Activated T-cell treated with anti-CD3 and anti-CD28 coated beads, Interleukin-2, amount 50 U/mL, for 48 hours (primary cell): Measurements from ENCODE around the gene LSM7.
A peak's percentile ranks its signal among the peaks of the same experiment; 100 is the strongest.

Source experiments
- DNase-seq, 2 experiments: peaks; one replicate each; pipeline ENCODE4 v3.0.0-alpha.2; 2020

LSM7 gene

DNA sequence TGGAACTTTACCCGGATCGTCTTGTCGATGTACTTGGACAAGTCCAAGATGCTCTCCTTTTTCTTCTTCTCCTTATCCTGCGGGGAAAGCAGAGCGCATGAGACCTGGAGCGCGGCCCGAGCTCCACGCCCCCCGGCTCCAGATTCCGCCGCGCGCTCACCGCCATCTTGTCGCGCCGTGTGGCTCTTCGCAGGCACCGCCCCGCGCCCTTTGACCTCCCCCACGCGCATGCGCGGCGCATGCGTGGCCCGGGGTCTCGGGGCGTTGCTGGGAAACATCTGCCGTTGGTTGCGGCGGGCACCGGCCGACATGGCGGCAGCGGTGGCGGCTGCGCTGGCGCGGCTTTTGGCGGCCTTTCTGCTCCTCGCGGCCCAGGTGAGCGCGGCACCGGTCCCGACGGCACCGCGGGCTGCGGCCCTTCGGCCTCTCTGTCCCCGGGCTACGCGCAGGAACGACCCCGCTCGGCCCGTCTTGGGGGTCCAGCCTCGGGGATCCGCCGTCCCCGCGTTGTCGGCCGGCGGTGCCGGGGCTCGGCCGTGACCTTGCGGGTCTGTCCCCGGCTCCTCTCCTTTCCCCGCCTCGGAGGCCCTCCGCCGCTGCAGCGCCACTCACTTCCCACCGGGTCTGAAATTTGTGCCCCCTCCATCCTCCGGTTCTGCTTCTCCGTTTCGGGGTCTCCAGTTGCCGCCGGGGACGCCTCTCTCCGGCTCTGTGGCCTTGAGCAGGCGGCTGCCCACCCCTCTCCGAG is at the start of gene LSM7, which contains the start of gene SPPL2B:
Gene LSM7 (minus strand): TSS at position 186 of the 748 bp plus-strand sequence. CDS start 20 bp downstream, at position 166.
Gene SPPL2B (plus strand): TSS at position 284 of the 748 bp plus-strand sequence. CDS start 26 bp downstream, at position 310.
- DNase-seq = peak; percentile 94 to 95

DNA sequence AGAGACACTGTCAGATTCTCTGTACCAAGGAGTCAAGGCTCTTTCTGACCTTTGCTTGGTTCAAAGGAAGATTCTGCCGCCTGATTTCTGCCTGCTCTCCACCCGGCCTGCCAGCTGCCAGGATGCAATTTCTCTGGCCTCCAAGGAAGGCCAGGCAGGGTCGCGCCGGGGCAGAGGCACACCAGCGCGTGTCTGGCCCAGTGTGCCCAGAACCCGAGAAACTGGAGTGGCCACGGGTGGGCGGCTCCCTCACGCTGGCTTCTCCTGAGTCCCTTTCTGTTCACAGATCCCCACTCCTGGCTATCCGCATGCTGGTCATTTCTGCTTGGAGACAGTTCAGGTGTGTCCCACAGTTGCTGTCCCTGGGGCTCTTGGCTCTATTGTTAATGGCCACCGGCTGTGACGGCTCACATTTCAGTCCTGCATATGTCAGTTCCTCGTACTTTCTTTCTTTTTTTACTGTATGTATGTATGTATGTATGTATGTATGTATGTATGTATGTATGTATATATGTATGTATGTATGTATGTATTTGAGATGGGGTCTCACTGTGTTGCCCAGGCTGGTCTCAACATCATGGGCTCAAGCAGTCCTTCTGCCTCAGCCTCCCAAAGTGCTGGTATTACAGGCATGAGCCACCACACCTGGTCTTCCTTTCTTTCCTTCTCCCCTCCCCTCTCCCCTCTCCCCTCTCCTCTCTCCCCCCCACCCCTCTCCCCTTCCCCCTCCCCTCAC is 48.6 kb upstream of the LSM7 start:
- no peak for DNase-seq

GRCh38 chr19:2375353-2376121 is 47.2 kb upstream of the LSM7 start:
- DNase-seq = no peak

- DNase-seq = no peak
These were observed 46.4 kb upstream of the LSM7 start for GRCh38 chr19:2374808-2375207.

- no peak for DNase-seq
These were observed 43.8 kb upstream of the LSM7 start for GRCh38 chr19:2372076-2372612.

DNA sequence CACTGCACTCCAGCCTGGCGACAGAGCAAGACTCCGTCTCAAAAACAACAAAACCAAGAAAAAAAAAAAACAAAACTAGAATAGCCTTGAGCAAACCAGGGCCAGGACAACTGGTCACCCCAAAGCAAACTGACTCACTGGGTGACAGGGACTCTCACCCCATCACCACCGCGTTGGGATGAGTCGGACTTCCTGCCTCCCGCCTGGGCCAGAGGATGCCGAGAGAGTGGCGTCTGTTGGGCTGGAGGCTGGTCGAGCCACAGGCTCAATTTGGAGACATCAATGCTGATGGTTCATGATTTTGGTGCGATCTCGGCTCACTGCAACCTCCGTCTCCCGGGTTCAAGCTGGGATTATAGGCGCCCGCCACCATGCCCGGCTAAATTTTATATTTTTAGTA is 43.3 kb upstream of the LSM7 start:
- DNase-seq = no peak

DNA sequence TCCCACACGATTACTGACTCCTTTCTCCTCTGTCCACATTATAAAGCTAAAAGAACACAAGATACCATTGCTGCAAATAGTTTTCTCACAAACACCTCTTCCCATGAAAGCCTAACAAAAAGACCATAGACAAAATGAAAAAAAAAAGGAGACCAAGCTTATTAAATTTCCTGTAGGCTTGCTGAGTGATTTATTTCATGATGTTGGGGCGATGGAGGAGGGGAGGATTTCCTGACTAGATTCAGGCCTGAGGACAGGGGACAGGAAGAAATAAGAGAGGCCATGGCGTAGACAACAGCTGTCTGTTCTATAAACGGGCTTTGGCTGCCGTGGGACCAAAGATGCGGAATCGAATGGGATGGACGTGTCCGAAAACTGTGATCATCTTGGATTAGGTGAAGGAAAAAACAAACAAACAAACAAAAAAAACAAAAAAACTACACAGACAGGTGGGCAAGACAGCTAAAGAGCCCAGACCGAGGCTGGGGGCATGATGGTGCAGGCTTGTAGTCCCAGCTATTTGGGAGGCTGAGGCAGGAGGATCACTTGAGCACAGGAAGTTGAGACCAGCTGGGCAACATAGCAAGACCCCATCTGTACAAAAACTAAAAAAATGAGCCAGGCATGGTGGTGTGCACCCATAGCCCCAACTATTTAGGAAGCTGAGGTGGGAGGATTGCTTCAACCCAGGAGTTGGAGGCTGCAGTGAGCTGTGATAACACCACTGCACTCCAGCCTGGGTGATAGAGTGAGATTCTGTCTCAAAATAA is 37.0 kb upstream of the LSM7 start:
- DNase-seq = no peak

- no peak for DNase-seq
These were observed 35.0 kb upstream of the LSM7 start for GRCh38 chr19:2363419-2363818.

GRCh38 chr19:2362970-2363300 is 34.5 kb upstream of the LSM7 start:
- no peak for DNase-seq

DNA sequence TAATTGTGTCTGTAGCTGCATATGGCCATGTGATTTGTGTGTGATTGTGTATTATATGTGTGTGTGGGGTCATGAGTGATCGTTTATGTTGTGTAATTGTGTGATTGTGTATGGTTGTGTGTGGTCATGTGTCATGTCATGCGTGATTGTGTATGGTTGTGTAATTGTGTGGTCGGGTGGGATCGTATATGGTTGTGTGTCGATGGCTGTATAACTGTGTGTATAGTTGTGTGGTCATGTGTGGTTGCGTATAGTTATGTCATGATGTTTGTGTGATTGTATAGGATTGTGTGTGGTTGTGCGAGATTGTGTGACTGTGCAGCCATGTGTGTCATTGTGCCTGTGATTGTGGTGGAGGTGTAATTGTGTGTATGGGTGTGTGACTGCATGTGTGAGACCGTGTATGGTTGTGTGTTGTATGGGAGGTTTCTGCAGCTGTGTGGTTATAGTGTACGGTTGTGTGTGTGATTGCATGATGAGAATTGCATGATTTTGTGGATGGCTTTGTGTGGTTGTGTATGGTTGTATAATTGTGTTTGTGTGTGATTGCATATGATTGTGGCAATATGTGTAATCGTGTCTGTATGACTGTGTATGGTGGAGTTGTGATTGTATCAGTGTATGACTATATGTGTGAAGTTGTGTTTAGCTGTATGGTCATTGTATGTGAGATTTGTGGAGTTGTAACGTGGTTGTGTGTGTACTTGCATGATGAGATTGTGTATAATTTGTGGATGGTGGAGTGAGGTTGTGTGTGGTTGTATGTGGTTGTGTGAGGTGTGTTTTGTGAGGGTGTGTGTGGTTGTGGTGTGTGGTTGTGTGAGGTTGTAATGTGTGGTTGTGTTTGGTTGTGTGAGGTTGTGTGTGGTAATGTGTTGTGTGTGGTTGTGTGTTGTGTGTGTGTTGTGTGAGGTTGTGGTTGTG is 33.9 kb upstream of the LSM7 start:
- no peak for DNase-seq

DNA sequence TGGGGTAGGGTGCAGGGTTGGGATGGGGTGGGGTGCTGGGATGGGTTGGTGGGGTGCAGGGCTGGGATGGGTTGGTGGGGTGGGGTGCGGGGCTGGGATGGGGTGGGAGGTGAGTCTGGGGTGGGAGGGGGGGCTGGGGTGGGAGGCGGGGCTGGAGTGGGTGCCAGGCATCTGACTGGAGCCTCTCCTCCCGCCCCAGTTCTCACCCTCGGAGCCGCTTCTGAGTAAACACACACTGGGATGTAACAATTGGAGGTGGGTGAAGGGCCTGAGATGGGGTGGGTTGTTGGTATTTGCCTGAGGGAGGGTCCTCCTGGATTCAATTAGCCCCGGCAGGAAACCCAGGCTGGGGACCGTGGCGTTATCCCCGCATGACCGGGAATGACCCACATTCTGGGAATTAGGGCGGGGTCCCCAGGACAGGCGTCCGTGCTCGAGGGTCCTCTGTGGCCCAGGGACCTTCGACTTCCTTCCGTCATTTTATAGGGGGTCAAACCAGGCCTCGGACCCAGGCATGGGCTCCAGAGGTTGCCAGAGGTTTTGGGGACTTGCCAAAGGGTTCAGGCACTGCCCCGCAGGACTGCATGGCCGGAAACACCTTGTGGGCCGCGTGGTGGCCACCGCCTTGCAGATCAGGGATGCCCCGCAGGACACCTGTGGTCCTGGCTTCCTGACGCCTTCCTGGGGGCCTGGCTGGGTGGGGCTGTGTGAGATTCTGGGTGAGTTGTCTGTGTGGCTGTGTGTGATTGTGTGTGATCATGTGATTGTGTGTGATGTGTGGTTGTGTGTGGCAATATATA is 33.1 kb upstream of the LSM7 start:
- DNase-seq = no peak

DNA sequence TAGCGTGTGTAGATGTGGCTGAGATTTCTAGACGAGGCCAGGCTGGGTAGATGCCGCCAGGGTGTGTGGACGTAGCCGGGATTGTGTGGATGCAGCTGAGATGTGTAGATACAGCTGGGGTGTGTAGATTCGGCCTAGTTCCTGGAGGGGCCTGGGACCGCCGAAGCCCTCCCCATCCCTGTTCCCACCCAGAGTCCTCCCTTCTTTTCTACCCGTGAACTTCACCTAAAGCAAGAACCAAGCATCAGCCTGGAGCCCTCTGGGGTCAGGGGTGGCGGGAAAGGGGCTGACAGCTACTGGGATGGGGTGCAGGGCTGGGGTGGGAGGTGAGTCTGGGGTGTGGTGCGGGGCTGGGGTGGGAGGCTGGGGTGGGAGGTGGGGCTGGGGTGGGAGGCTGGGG is 32.4 kb upstream of the LSM7 start:
- DNase-seq = no peak

- DNase-seq = no peak
These were observed 31.8 kb upstream of the LSM7 start, which contains the start of gene TMPRSS9 for GRCh38 chr19:2359992-2360685. Gene TMPRSS9, plus strand, starts transcription at chr19:2360265. Its CDS starts 29,521 bp downstream, at chr19:2389786.

DNA sequence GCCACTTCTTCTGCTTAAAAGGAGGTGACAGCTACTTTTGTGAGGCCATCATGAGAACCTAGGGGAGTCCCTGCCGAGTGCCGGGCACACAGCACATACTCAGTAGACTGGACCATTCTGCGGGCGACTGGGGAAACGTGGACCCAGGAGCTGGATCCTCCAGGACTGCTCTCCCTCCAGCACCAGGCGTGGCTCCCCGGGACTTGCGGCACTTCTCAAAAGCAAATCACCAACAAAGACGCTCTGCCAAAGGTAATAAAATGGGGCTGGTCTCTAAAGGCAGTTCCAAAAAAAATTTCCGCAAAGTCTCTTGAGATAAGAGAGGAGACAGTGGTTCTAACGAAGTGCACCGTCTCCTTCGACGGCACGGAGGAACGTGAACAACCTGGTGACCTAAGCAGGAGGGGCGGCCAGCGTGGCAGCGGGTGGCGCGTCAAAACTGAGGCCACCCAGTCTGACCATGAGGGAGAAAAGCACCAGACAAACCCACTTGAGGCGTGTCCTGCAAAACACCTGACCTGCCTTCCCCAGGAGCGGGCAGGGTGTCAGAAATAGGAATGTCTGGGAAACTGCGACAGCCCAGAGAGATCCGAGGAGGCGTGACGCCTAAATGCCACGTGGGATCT is 30.3 kb upstream of the LSM7 start:
- no peak for DNase-seq

DNA sequence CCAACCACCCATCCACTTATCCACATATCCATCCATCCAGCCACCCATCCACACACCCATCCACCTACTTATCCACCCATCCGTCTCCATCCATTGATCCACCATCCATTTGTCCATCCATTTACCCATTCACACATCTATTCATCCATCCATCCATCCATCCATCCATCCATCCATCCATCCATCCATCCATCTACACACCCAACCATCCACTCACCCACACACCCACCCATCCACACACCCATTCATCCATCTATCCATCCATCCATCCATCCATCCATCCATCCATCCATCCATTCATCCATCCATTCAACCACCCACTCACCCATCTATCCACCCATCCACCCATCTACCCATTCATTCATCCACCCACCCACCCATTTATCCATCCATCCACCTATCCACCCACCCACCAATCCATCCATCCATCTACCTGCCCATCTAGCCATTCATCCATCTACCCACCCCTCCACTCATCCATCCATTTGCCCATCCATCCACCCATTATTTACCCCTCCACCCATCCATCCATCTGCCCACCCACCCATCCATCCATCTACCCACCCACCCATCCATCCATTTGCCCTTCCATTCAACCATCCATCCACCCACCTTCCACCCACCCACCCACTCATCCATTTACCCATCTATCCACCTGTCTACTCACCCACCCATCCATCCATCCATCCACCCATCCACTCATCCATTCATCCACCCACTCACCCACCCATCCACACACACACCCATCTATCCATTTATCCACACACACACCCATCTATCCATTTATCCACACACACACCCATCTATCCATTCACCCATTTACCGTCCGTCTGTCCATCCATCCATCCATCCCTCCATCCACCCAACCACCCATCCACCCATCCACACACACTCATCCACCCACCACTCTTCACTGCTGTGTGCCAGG is 29.2 kb upstream of the LSM7 start:
- no peak for DNase-seq

DNA sequence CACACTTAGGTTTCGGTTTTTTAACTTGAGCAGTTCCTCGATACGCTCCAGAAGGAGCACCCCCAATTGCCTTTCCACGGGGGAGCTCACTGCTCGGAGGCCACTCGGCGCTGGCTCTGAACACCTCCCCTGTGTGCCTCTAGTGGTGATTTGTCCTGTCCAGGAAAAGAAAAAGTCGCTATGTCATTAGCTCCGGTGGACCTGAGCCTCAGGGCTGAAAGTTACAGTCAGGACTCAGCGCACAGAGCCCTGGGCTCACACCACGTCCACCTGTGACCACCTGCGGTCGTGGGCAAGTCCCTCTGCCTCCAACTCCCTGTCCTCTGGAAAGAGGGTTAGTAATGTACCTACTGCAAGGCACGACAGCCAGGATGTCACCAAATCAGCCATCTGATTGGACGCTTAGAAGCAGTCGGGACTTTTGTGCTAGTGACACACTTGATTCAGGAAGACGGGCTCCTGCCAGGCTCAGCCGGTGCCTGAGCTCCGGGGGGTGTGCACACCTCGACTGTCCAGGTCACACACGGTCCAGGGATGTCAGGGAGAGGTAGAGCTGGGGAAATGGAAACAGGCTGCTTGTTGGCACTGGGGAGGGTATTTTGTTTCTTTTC is 27.8 kb upstream of the LSM7 start:
- DNase-seq = no peak

DNA sequence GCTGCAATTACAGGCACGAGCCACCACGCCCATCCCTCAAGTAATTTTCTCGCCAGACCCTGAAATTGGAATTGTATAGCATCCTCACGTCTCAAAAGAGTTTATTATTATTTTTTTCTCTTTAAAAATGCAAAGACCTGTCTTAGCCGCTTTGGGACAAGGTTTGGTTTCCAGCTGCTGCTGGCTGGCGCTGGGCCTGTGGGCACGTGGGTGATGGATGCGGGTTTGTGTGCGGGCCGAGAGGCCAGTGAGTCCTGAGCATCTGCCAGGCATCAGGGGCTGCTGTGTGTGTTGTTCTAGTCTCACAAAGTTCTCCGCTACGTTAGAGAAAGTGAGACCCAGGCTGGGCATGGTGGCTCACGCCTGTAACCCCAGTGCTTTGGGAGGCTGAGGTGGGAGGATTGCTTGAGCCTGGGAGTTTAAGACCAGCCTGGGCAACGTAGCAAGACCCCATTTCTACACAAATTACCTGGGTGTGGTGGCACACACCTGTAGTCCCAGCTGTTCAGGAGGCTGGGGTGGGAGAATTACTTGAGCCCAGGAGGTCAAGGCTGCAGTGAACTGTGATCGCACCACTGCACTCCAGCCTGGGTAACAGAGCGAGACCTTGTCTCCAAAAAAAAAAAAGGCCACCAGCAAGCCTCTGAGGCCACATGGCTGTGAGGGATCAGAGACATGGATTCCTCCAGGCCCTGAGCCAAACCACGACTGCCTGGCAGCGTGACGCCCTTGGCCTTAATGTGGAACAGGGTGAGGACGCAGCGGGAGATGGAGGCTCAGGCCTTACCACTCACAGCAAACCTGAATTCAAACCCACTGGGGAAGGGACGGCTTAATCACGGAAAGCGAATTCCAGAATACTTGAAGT is 27.0 kb upstream of the LSM7 start:
- DNase-seq = no peak
